HEK293 (cell line): Measurements from ENCODE around the gene CAMK2G.

ENCODE experiments used
- CTCF ChIA-PET: fragments of 350-600 bp; formaldehyde crosslinking; extraction: SDS; loops from one replicate; lab custom pipeline; 2021; ENCODE audit warnings: antibody characterized with exemption; lab: Yijun Ruan, JAX
- POLR2A ChIA-PET: fragments of 300-600 bp; formaldehyde crosslinking; extraction: SDS; loops from one replicate; lab custom pipeline; 2020; ENCODE audit warnings: antibody characterized with exemption, inconsistent platforms; lab: Yijun Ruan, JAX
- H3K27ac ChIP-seq: fragments of 200-500 bp; sonication (Bioruptor generic); 2 replicates; pipeline ENCODE4 v1.5.1; 2014; ENCODE audit warnings: low read depth, low read length, control low read depth, inconsistent platforms; ENCODE audit errors: extremely low read depth
- H3K36me3 ChIP-seq, 2 experiments: fragments of 200-500 bp in 1 of 2; sonication (Bioruptor generic) in 1 of 2; 1 replicate in 1 of 2; 2 replicates in 1 of 2; pipeline ENCODE4 v1.5.1; 2014 to 2017; ENCODE audit warnings: inconsistent platforms in 2 of 2, low read length in 2 of 2; ENCODE audit not compliant: control insufficient read depth in 2 of 2, insufficient read depth in 1 of 2
- H3K4me1 ChIP-seq: fragments of 200-500 bp; sonication (Bioruptor generic); 2 replicates; pipeline ENCODE4 v1.5.1; 2014; ENCODE audit warnings: mild to moderate bottlenecking, low read length, inconsistent platforms; ENCODE audit not compliant: control insufficient read depth, insufficient read depth
- H3K4me3 ChIP-seq: 2 replicates; pipeline ENCODE4 v1.5.1; 2011; ENCODE audit warnings: low read depth, mild to moderate bottlenecking, control low read depth, low read length, moderate library complexity
- H3K9me3 ChIP-seq: fragments of 200-500 bp; sonication (Bioruptor generic); 2 replicates; pipeline ENCODE4 v1.5.1; 2014; ENCODE audit warnings: low read depth, low read length, inconsistent platforms; ENCODE audit not compliant: control insufficient read depth, insufficient read depth
- ATF2 ChIP-seq: fragments of 450-650 bp; formaldehyde crosslinking; IDR thresholded peaks from 2 replicates; pipeline ENCODE4 v1.5.1; 2016; ENCODE audit warnings: missing biosample characterization, missing genetic modification characterization, low read depth
- BCL11B ChIP-seq: fragments of 450-650 bp; formaldehyde crosslinking; IDR thresholded peaks from 2 replicates; pipeline ENCODE4 v1.5.1; 2016; ENCODE audit warnings: low read depth, missing biosample characterization, missing genetic modification characterization
- KLF8 ChIP-seq: fragments of 450-650 bp; formaldehyde crosslinking; IDR thresholded peaks from 2 replicates; pipeline ENCODE4 v1.5.1; 2016; ENCODE audit warnings: missing biosample characterization, missing genetic modification characterization
- OSR2 ChIP-seq: fragments of 450-650 bp; formaldehyde crosslinking; IDR thresholded peaks from 2 replicates; pipeline ENCODE4 v1.5.1; 2016; ENCODE audit warnings: missing biosample characterization, missing genetic modification characterization
- PATZ1 ChIP-seq: fragments of 450-650 bp; formaldehyde crosslinking; IDR thresholded peaks from 2 replicates; pipeline ENCODE4 v1.5.1; 2016; ENCODE audit warnings: missing biosample characterization, missing genetic modification characterization
- PRDM4 ChIP-seq: fragments of 450-650 bp; formaldehyde crosslinking; IDR thresholded peaks from 2 replicates; pipeline ENCODE4 v1.5.1; 2017; ENCODE audit warnings: missing biosample characterization, missing genetic modification characterization
- SP2 ChIP-seq: fragments of 450-650 bp; formaldehyde crosslinking; IDR thresholded peaks from 2 replicates; pipeline ENCODE4 v1.5.1; 2016; ENCODE audit warnings: missing biosample characterization, missing genetic modification characterization
- ZNF239 ChIP-seq: fragments of 450-650 bp; formaldehyde crosslinking; IDR thresholded peaks from 2 replicates; pipeline ENCODE4 v1.5.1; 2016; ENCODE audit warnings: missing biosample characterization, missing genetic modification characterization
- ZNF335 ChIP-seq: fragments of 450-650 bp; formaldehyde crosslinking; conservative IDR thresholded peaks from 2 replicates; pipeline ENCODE4 v1.5.1; 2016; ENCODE audit warnings: missing biosample characterization, missing genetic modification characterization
- ZNF341 ChIP-seq: fragments of 450-650 bp; formaldehyde crosslinking; IDR thresholded peaks from 2 replicates; pipeline ENCODE4; 2016; ENCODE audit warnings: low read depth, missing biosample characterization, missing genetic modification characterization
- ZNF544 ChIP-seq: fragments of 450-650 bp; formaldehyde crosslinking; IDR thresholded peaks from 2 replicates; pipeline ENCODE4 v1.5.0; 2017; ENCODE audit warnings: missing biosample characterization, missing genetic modification characterization
- ZNF548 ChIP-seq: fragments of 450-650 bp; formaldehyde crosslinking; IDR thresholded peaks from 2 replicates; pipeline ENCODE4 v1.5.1; 2016; ENCODE audit warnings: missing biosample characterization, missing genetic modification characterization
- ZNF580 ChIP-seq: fragments of 450-650 bp; formaldehyde crosslinking; IDR thresholded peaks from 2 replicates; pipeline ENCODE4 v1.5.1; 2016; ENCODE audit warnings: missing biosample characterization, missing genetic modification characterization
- ZNF600 ChIP-seq: fragments of 450-650 bp; formaldehyde crosslinking; IDR thresholded peaks from 2 replicates; pipeline ENCODE4 v1.5.1; 2016; ENCODE audit warnings: missing biosample characterization, missing genetic modification characterization
- ZNF610 ChIP-seq: fragments of 450-650 bp; formaldehyde crosslinking; IDR thresholded peaks from 2 replicates; pipeline ENCODE4 v1.5.1; 2016; ENCODE audit warnings: missing biosample characterization, missing genetic modification characterization, borderline replicate concordance
- TF ChIP-seq, protein P1 (sequence below): fragments of 450-650 bp; IDR thresholded peaks from 2 replicates; pipeline ENCODE4 v1.5.1; 2018; ENCODE audit warnings: missing biosample characterization, mild to moderate bottlenecking, missing genetic modification characterization
- TF ChIP-seq, protein P2 (sequence below): fragments of 450-650 bp; formaldehyde crosslinking; optimal IDR thresholded peaks from 2 replicates; pipeline ENCODE3; 2016; ENCODE audit warnings: missing biosample characterization, mild to moderate bottlenecking, missing genetic modification characterization

CAMK2G gene

DNA sequence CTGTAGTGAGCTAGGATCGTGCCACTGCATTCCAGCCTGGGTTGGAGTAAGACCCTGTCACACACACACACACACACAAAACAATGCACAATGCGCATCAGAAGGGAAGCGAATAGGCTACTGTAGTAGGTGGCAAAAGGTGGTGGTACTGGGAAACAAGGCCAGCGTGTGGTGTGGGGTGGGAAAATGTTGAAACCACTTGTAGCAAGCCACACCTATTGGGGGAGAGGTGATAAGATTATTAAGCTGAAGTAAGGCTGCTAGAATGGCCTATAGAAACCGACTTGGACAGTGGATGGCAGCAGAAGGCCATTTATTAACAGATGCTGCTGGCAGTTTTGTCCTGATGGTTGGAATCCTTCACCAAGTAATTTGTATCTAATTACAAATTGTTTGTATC, 99.7 kb downstream of the CAMK2G start (continued):
- TF ChIP-seq PATZ1 (0 out of 2 replicates have a peak, but pooled peaks have one; percentile 44), BCL11B (no peak), PRDM4 (peak; percentile 73), KLF8 (tag by site-specific recombination) (0 out of 2 replicates have a peak, but pooled peaks have one; percentile 37), ZNF580 (tag by site-specific recombination) (no peak), ZNF544 (tag by site-specific recombination) (no peak), ZNF610 (tag by site-specific recombination) (no peak), ZNF600 (tag by site-specific recombination) (peak; percentile 88), OSR2 (tag by site-specific recombination) (peak; percentile 29; the same call in 1 of the 2 replicates), ATF2 (tag by site-specific recombination) (no peak), ZNF239 (no peak), SP2 (tag by site-specific recombination) (0 out of 2 replicates have a peak, but pooled peaks have one; percentile 8)
- TF ChIP-seq, protein P1, sequence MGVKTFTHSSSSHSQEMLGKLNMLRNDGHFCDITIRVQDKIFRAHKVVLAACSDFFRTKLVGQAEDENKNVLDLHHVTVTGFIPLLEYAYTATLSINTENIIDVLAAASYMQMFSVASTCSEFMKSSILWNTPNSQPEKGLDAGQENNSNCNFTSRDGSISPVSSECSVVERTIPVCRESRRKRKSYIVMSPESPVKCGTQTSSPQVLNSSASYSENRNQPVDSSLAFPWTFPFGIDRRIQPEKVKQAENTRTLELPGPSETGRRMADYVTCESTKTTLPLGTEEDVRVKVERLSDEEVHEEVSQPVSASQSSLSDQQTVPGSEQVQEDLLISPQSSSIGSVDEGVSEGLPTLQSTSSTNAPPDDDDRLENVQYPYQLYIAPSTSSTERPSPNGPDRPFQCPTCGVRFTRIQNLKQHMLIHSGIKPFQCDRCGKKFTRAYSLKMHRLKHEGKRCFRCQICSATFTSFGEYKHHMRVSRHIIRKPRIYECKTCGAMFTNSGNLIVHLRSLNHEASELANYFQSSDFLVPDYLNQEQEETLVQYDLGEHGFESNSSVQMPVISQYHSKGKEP, result no peak
- TF ChIP-seq, protein P2, sequence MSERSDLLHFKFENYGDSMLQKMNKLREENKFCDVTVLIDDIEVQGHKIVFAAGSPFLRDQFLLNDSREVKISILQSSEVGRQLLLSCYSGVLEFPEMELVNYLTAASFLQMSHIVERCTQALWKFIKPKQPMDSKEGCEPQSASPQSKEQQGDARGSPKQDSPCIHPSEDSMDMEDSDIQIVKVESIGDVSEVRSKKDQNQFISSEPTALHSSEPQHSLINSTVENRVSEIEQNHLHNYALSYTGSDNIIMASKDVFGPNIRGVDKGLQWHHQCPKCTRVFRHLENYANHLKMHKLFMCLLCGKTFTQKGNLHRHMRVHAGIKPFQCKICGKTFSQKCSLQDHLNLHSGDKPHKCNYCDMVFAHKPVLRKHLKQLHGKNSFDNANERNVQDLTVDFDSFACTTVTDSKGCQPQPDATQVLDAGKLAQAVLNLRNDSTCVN (tag by site-specific recombination), result no peak

DNA sequence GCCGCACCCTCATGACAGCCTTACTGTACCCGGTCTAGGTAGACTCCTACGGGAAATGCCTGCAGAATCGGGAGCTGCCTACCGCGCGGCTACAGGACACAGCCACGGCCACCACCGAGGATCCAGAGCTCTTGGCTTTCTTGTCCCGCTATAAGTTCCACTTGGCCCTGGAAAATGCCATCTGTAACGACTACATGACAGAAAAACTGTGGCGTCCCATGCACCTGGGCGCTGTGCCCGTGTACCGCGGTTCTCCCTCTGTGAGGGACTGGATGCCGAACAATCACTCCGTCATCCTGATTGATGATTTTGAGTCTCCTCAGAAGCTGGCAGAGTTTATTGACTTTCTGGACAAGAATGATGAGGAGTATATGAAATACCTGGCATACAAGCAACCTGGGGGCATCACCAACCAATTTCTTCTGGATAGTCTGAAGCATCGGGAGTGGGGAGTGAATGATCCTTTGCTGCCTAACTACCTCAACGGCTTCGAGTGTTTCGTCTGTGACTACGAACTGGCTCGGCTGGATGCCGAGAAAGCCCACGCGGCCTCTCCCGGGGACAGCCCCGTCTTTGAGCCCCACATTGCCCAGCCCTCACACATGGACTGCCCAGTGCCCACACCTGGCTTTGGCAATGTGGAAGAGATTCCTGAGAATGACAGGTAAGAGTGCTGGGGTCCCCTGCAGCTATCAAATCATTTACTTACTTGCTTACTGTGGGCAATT, 101.0 kb downstream of the CAMK2G start:
- H3K36me3 ChIP-seq, result peaks cover 26 to 72% of the 10 kb centered on the region in 2 experiments; a peak in 2 of 3 replicates
- POLR2A ChIA-PET, result interaction anchor here (0.8 to 4.1 kb wide), 5 partner anchors 9 to 44 kb away, joined by 4 to 60 read pairs (median 18); partner anchors contain the start of genes CHCHD1, SEC24C and ZSWIM8
- H3K9me3 ChIP-seq, result no peaks in the 10 kb centered on the region
- TF ChIP-seq ZNF341 (tag by site-specific recombination) (peak; percentile 82), ZNF548 (tag by site-specific recombination) (no peak), ZNF335 (peak; percentile 9)
- H3K27ac ChIP-seq, result peak overlapping the region; percentile 75
- H3K4me3 ChIP-seq, result peak overlapping the region; percentile 75
- peaks cover 4% of the 10 kb centered on the region; the same call in 1 of the 2 replicates for H3K4me1 ChIP-seq
- CTCF ChIA-PET, result interaction anchor here (0.5 to 1.9 kb wide), 7 partner anchors 10 to 270 kb away, joined by 3 to 9 read pairs (median 3); no protein-coding TSS in a partner anchor
